ENCODE results near the gene TMEM179.

DNA sequence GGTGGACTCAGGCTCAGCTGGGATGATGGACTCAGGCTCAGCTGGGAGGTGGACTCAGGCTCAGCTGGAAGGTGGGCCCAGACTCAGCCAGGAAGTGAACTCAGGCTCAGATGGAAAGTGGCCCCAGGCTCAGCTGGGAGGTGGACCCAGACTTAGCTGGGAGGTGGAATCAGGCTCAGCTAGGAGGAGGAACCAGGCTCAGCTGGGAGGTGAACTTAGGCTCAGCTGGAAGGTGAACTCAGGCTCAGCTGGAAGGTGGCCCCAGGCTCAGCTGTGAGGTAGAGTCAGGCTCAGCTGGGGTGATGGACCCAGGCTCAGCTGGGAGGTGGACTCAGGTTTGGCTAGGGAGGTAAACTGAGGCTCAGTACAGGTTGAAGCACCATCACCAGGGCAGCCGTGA, 46.8 kb downstream of the TMEM179 start:
- TF ChIP-seq, protein P1, sequence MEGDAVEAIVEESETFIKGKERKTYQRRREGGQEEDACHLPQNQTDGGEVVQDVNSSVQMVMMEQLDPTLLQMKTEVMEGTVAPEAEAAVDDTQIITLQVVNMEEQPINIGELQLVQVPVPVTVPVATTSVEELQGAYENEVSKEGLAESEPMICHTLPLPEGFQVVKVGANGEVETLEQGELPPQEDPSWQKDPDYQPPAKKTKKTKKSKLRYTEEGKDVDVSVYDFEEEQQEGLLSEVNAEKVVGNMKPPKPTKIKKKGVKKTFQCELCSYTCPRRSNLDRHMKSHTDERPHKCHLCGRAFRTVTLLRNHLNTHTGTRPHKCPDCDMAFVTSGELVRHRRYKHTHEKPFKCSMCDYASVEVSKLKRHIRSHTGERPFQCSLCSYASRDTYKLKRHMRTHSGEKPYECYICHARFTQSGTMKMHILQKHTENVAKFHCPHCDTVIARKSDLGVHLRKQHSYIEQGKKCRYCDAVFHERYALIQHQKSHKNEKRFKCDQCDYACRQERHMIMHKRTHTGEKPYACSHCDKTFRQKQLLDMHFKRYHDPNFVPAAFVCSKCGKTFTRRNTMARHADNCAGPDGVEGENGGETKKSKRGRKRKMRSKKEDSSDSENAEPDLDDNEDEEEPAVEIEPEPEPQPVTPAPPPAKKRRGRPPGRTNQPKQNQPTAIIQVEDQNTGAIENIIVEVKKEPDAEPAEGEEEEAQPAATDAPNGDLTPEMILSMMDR (IDR thresholded peaks at IDR 0.05; ENCODE audit: low read depth, low read length) = no peak
- no peak for TF ChIP-seq EZH2phosphoT487 (IDR thresholded peaks at IDR 0.05; ENCODE audit: low read depth)
